ENCODE data around the gene RTL10. TPM values are rescaled to one million over a fixed set of nuclear protein-coding genes. Genes with fewer than 3 reads are reported as not detected.

Gene RTL10
- polyA plus RNA-seq, 1 donor (not counting 4 experiments of a cell fraction or from before 2014, with no cell fraction given) = 12.9 TPM

- H3K79me2 ChIP-seq (ENCODE audit: control insufficient read depth, insufficient read depth, low read length) = no peaks in the 10 kb centered on the region
- no peaks in the 10 kb centered on the region for H3K9me3 ChIP-seq (ENCODE audit: control insufficient read depth, low read depth, low read length)
- no peaks in the 10 kb centered on the region for H3K36me3 ChIP-seq (ENCODE audit: control insufficient read depth in 2 of 2, extremely low read depth in 1 of 2, insufficient read depth in 2 of 2, low read length in 2 of 2)
- H3K4me3 ChIP-seq (ENCODE audit: control insufficient read depth in 2 of 3, extremely low read depth in 1 of 3, insufficient read depth in 2 of 3, low read depth in 1 of 3, low read length in 3 of 3) = no peak overlapping the region
- H2AFZ ChIP-seq (ENCODE audit: control insufficient read depth, low read length) = peak overlapping the region; percentile 82
- TF ChIP-seq EZH2 (IDR thresholded peaks at IDR 0.05; ENCODE audit: low read length) (no peak), CTCF (optimal IDR thresholded peaks at IDR 0.05 in 1 of 3, IDR thresholded peaks at IDR 0.05 in 1 of 3, conservative IDR thresholded peaks at IDR 0.05 in 1 of 3; ENCODE audit: extremely low read depth in 1 of 3, insufficient read depth in 2 of 3, low read length in 3 of 3) (peak in 2 of 3 experiments; percentile 7 to 15)
- H4K20me1 ChIP-seq (ENCODE audit: control insufficient read depth, extremely low read depth, insufficient read depth, low read length) = no peaks in the 10 kb centered on the region
- DNase-seq (ENCODE audit: low read depth, low spot score) = no peak
- H3K4me1 ChIP-seq (ENCODE audit: control insufficient read depth, extremely low read depth, insufficient read depth, low read length) = peaks cover 17% of the 10 kb centered on the region
- no peak overlapping the region for H3K9ac ChIP-seq (ENCODE audit: control insufficient read depth, extremely low read depth, insufficient read depth, low read length)
- peak overlapping the region; percentile 62 for H3K4me2 ChIP-seq (ENCODE audit: control insufficient read depth, extremely low read depth, insufficient read depth, low read depth, low read length)
- peak overlapping the region; percentile 33 for H3K27ac ChIP-seq (ENCODE audit: control insufficient read depth, insufficient read depth, low read length)
- no peaks in the 10 kb centered on the region for H3K27me3 ChIP-seq (ENCODE audit: control insufficient read depth, extremely low read depth, insufficient read depth, low read length)
- FAIRE-seq = peak; percentile 57
- no peaks in the 10 kb centered on the region for H3K9me1 ChIP-seq (ENCODE audit: control insufficient read depth, extremely low read depth, insufficient read depth, low read length)
- dilution Hi-C loops (cut with MboI; ENCODE audit: extremely low pct_ligation_motif_present, low sequenced_read_pairs) = no loop called here
Measured at GRCh38 chr22:19868333-19868732, 13.7 kb upstream of the RTL10 start.

- Histone ChIP-seq H3K36me3 (ENCODE audit: control insufficient read depth in 2 of 2, extremely low read depth in 1 of 2, insufficient read depth in 2 of 2, low read length in 2 of 2) (no peaks in the 10 kb centered on the region), H4K20me1 (ENCODE audit: control insufficient read depth, extremely low read depth, insufficient read depth, low read length) (no peaks in the 10 kb centered on the region), H3K4me1 (ENCODE audit: control insufficient read depth, extremely low read depth, insufficient read depth, low read length) (peaks cover 17% of the 10 kb centered on the region), H3K4me3 (ENCODE audit: control insufficient read depth in 2 of 3, extremely low read depth in 1 of 3, insufficient read depth in 2 of 3, low read depth in 1 of 3, low read length in 3 of 3) (no peak overlapping the region), H2AFZ (ENCODE audit: control insufficient read depth, low read length) (no peak overlapping the region), H3K9me3 (ENCODE audit: control insufficient read depth, low read depth, low read length) (no peaks in the 10 kb centered on the region), H3K27ac (ENCODE audit: control insufficient read depth, insufficient read depth, low read length) (no peak overlapping the region), H3K79me2 (ENCODE audit: control insufficient read depth, insufficient read depth, low read length) (no peaks in the 10 kb centered on the region), H3K9me1 (ENCODE audit: control insufficient read depth, extremely low read depth, insufficient read depth, low read length) (no peaks in the 10 kb centered on the region), H3K9ac (ENCODE audit: control insufficient read depth, extremely low read depth, insufficient read depth, low read length) (no peak overlapping the region), H3K4me2 (ENCODE audit: control insufficient read depth, extremely low read depth, insufficient read depth, low read depth, low read length) (no peak overlapping the region), H3K27me3 (ENCODE audit: control insufficient read depth, extremely low read depth, insufficient read depth, low read length) (no peaks in the 10 kb centered on the region)
- dilution Hi-C loops (cut with MboI; ENCODE audit: extremely low pct_ligation_motif_present, low sequenced_read_pairs) = no loop called here
- DNase-seq (ENCODE audit: low read depth, low spot score) (no peak), FAIRE-seq (no peak)
- no peak for TF ChIP-seq EZH2 (IDR thresholded peaks at IDR 0.05; ENCODE audit: low read length)
- TF ChIP-seq CTCF (optimal IDR thresholded peaks at IDR 0.05 in 1 of 3, IDR thresholded peaks at IDR 0.05 in 1 of 3, conservative IDR thresholded peaks at IDR 0.05 in 1 of 3; ENCODE audit: extremely low read depth in 1 of 3, insufficient read depth in 2 of 3, low read length in 3 of 3) = no peak
Measured at GRCh38 chr22:19867617-19868016, 12.9 kb upstream of the RTL10 start.
